ENCODE results near the gene CELF4.

CELF4 gene

GRCh38 chr18:37313624-37314023, 252.0 kb downstream of the CELF4 start:
- H3K27ac ChIP-seq = no peak overlapping the region
- no peak for TF ChIP-seq CTCF (conservative IDR thresholded peaks at IDR 0.05)

- no peak for TF ChIP-seq CTCF (conservative IDR thresholded peaks at IDR 0.05)
- no peak overlapping the region for H3K27ac ChIP-seq
Observed at GRCh38 chr18:37309861-37310260, 255.7 kb downstream of the CELF4 start.

GRCh38 chr18:37309059-37309458, 256.5 kb downstream of the CELF4 start:
- no peak for TF ChIP-seq CTCF (conservative IDR thresholded peaks at IDR 0.05)
- H3K27ac ChIP-seq = no peak overlapping the region

- H3K27ac ChIP-seq = no peak overlapping the region
- no peak for TF ChIP-seq CTCF (conservative IDR thresholded peaks at IDR 0.05)
Observed at GRCh38 chr18:37307181-37307580, 258.4 kb downstream of the CELF4 start.

GRCh38 chr18:37306432-37306831, 259.2 kb downstream of the CELF4 start:
- TF ChIP-seq CTCF (conservative IDR thresholded peaks at IDR 0.05) = no peak
- no peak overlapping the region for H3K27ac ChIP-seq

GRCh38 chr18:37305066-37305465, 260.5 kb downstream of the CELF4 start:
- no peak overlapping the region for H3K27ac ChIP-seq
- no peak for TF ChIP-seq CTCF (conservative IDR thresholded peaks at IDR 0.05)

GRCh38 chr18:37304012-37304680, 261.5 kb downstream of the CELF4 start:
- no peak for TF ChIP-seq CTCF (conservative IDR thresholded peaks at IDR 0.05)
- no peak overlapping the region for H3K27ac ChIP-seq
